ENCODE results near the gene TNRC6C.
"Not testable (repeated sequence)": the region's sequence is repeated elsewhere in the genome, so short reads cannot be mapped to it uniquely, and the experiment has no call there.

Gene TNRC6C

DNA sequence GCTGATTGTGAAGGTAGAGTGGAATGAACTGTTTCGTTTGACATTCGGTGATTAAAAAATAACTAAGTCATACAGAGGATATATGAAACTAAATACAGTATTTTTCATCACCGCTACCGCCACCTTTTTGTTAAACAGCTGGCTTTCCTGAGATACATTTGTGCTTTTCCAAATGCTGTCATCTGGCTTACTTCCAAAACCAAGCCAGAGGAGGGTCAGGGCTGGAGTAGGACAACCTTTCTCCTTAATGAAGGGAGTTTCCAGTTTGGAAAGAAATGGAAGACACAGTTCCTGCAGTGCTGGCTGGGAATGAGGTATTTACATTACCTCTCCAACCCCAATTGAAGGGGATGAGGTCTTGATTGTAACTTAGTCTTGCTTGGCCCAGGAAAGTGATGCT, 3.2 kb downstream of the TNRC6C start:
- DNase-seq (ENCODE audit: low read depth) = no peak

DNA sequence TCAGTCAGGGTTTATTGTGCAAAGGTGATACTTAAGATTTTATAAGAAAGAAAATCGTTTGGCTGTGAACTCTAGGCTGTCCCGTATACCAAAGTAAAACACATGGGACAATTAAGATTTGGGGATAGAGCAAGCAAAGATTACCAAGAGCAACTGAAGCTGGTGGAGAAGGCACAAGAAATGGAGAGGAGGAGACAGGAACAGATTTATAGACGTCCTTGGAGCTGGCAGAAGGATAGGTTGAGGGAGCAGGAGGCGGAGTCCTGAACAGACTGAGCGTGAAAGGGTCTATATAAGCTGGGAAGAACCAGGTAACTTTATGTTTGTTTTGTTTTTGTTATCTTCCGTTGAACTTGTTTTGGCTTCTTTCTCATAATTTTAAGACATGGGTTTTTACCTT, 3.8 kb downstream of the TNRC6C start:
- DNase-seq (ENCODE audit: low read depth) = no peak

DNA sequence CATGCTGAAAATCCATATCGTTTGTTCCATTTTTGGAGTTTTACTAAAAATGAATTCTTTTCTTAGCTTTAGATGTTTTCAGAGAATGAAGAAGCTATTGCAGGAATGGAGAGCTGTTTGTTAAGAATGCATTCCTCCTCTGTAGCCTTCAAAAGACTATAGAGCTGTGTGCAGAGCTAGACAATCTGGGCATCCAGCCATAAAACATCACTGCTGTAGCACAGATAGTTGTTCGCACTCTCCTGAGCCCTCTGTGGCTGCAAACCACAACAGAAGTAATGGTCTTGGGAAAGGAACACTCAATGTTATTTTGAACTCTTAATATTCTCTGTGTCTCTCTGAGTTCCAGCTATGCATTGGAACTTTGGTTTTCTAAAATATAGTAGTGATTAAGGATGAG, 4.9 kb downstream of the TNRC6C start:
- DNase-seq (ENCODE audit: low read depth) = no peak

DNA sequence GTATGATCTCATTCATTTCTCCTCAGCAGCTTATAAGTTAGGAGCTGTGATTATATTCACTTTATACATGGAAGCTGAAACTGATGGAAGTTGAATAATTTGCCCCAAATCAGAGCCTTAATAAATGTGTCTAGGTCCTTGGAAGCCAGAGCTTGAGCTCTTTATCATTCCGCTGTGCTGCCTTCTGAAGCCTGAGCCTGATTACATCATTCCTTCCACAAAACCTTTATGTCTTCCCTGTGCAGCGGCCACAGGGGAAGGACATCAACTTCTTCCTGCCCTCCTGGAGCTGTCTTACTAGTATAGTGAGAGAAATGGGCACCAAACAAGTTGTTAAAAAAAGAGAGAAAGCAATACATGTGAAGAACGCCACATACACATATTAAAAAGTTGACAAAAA, 6.8 kb downstream of the TNRC6C start:
- DNase-seq (ENCODE audit: low read depth) = no peak

DNA sequence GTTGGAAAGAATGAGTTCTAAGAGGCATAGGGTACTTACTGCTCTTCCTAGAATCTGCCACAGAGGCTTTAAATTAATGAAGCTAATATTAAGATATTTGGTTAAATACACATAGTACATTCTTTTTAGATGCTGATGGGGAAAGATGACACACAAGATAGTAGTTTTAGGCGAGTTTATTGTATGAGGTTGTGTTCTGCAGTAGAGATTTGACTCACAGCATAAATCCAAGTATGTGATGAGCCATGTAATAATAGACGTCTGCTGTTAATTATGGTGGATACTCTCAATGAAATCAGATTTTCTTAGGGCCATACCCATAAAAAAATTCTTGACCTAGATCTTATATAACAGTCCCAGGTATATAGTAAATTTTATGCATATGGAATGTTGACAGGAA, 8.0 kb downstream of the TNRC6C start:
- DNase-seq (ENCODE audit: low read depth) = no peak

DNA sequence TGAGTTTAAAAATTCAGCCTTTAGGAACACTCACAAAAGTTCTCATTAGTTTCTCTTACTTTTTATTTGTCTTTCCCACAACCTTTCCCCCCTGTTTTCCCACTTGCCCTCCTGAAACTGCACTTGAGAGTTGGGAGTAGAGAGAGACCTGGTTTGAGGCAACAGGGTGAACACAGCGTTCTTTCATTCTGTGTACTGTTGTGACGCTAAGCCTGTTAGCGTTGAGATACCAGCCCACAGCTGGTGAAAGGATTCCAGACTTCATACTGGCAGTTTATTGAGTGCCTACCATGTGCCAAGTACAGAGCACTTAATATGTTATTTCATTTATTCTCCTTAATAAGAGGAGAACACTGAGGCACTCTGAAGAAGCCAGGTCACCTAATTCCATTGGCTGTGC, 10.3 kb downstream of the TNRC6C start:
- DNase-seq (ENCODE audit: low read depth) = no peak

DNA sequence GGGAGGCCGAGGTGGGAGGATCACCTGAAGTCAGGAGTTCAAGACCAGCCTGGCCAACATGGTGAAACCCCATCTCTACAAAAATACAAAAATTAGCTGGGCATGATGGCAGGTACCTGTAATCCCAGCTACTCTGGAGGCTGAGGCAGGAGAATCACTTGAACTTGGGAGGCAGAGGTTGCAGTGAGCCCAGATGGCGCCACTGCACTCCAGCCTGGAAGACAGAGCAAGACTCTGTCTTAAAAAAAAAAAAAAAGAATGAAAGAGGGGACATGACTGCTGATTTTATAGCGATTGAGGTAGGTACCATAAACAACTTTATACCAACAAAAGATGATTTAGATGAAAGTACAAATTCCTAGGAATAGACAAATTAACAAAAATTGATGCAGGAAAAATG, 13.8 kb downstream of the TNRC6C start:
- not testable (repeated sequence) for DNase-seq (ENCODE audit: low read depth)

DNA sequence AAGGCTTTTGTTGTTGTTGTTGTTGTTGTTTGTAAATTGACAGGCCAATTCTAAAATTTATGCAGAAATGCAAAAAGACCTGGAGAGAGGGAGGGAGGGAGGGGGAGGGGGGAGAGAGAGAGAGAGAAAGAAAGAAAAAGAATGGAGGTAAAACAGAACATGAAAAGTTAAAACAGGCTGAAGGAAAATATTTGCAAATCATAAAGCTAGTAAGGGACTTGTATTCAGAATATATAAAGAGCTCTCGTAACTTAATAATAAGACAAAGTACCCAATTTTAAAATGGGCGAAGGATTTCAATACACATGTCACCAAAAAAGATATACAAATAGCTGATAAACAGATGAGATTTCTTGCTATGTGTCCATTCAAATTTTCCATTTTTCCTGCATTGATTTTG, 15.4 kb downstream of the TNRC6C start:
- no peak for DNase-seq (ENCODE audit: low read depth)

DNA sequence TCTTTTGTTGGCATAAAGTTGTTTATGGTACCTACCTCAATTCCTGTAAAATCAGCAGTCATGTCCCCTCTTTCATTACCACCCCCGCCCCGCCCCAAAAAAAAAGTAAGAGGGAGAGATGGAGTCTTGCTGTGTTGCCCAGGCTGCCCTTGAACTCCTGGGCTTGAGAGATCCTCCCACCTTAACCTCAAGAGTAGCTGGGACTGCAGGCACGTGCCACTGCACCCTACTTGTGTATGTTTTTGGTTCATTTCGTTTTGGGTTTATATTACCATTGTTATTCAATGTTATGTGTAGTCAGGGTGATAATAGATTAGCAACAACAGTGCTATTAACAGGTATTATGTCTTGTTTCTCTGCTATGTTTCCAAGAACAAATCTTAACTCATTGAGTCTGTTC, 15.9 kb downstream of the TNRC6C start:
- no peak for DNase-seq (ENCODE audit: low read depth)

DNA sequence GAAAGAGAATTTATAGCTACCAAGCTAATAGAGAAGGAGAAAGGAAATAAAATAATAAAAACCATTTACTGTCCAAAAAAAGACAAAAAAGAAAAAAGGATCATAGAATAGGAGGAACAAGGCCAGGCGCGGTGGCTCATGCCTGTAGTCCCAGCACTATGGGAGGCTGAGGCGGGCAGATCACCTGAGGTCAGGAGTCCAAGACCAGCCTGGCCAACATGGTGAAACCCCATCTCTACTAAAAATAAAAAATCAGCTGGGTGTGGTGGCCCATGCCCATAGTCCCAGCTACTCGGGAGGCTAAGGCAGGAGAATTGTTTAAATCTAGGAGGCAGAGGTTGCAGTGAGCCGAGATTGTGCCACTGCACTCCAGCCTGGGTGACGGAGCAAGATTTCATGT, 23.9 kb downstream of the TNRC6C start:
- DNase-seq (ENCODE audit: low read depth) = not testable (repeated sequence)

DNA sequence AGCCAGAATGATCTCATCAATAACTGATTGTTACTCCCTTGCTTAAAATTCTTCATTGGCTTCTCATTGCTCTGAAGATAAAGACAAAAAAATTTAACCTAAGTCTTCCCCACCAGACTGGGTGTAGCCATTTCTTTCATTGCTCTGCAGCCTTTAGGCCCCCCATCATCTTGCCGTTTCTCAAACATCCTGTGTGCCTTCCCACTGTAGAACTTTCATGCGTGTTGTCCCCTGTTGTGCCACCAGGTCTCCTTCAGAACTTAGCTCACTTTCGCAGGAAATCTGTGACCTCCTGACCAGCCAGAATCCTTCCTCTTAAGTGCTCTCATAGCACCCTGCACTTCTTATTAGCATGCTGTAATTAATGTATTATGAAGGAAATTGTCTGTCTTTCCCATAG, 31.8 kb downstream of the TNRC6C start:
- no peak for DNase-seq (ENCODE audit: low read depth)

DNA sequence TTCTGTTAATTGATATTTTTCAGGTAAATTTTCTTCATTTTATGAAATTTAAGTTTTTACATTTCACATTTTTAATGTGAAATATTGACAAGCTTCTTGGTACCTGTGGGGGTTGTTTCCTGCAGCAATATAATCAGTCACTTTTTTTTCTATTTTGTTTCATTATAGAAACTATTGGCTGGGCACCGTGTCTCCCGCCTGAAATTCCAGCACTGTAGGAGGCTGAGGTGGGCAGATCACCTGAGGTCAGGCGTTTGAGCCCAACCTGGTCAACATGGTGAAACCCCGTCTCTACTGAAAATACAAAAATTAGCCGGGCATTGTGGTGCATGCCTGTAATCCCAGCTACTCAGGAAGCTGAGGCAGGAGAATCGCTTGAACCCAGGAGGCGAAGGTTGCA, 35.2 kb downstream of the TNRC6C start:
- DNase-seq (ENCODE audit: low read depth) = not testable (repeated sequence)

DNA sequence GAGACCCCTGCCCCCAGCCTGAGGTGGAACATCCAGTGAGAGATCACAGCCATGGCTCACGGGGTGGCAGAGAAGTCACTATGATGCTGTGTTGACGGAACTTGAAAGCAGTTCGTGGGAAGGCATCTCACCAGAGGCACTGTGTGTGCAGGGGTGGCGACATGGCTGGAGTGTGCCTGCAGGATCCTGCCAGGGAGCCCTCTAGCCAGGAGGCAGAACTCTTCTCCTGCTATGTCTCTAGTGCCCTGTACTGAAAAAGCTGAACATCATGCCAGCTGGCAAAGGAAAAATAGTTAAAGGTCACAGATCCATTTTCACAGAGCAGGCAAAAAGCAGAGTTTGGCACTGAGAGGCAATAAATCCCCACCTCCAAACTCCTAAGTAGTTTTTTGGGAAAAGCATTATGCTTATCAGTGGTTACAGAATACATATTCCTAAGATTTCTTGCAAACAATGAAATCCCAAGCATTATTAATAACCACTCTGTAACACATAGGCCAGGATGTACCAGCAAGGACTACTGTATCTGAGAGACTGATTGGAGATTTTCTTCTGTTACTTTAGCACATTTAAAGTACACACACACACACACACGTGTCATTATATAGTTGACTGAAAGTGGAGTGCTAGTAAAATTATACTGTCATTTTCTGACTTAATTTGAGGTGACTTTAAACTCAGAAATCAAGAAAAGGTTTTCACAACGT, 36.8 kb downstream of the TNRC6C start:
- no peak for DNase-seq (ENCODE audit: low read depth)

DNA sequence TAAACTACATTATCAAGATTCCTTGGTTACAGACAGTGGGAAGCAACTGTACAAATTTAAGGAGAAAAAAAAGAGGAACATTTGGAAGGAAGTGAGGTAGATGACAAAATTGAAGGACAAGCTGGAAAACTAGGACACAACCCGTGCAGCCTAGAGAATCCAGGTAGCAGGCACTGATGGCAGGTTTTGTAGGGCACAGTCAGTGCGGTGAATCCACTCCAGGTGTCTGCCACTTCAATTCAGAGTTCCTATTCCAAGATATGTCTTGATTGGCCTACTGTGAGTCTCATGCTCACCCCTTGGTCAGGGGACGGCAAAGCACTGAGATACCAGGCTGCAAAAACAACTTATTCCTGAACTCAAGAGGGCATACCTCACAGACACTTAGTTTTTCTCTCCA, 37.8 kb downstream of the TNRC6C start:
- no peak for DNase-seq (ENCODE audit: low read depth)

DNA sequence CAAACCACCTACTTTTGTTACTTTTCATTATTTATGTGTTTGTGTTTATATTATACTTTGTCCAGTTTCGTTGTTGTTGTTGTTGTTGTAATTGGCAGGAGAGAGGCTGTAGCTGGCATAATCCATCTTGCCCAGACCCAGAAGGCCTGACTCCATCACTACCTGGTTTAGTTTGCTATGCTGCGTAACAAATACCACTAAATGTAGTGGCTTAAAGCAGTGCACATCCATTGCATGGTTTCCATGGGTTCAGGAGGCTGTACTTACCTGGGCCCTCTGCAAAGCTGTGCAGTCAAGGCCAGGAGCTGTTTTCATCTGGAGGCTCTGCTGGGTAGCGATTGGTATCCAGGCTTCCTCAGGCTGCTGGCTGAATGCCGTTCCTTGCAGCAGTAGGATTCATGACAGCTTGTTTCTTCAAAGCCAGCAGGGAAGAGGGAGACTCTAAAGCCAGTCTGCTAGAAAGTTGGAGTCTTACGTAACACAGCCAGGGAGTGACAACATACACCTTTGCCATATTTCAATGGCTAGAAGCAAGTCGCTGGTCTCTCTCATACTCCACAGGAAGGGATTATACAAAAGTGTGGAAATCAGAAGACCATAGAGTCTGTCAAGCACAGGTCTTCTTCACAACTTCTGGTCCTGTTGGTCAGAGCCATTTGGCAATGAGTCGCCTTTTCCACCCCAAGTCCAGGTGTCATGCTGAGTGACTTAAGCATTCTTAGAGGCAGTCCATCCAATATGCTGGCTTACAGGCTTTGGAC, 41.1 kb downstream of the TNRC6C start:
- no peak for DNase-seq (ENCODE audit: low read depth)

DNA sequence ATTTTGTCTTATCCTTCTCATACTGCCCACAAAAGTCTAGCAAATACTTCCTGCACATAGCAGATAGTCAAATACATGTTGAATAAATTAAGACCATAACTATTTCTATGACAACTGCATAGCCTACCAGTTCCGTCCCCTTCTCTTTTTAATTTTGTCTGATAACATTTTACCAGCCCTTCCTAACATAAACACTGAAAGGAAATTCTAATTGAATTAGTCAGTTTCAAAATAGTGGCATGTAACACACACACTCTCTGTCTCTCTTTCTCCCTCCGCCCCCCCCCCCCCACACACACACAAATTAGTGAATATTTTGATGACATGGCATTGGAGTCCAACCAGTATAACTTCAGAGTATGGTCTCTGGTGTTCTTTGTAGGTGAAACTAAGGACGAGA, 41.8 kb downstream of the TNRC6C start:
- no peak for DNase-seq (ENCODE audit: low read depth)

DNA sequence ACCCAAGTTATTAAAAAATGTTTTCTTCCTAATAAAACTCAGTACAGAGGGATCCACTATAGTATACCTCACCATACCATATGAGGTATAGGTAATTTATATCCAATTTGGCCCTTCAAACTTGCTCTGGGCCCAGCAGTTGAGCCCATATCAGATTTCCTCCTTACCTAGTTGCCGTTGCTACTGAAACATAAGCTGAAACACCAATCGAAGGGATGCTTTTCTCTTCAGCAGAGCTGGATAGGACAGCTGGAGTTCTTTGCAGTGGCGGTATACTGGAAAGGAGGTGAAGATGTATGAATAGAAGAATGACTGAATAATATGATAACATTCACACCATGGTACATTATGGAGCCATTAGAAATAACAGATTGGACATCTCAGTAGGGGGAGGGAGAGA, 42.7 kb downstream of the TNRC6C start:
- no peak for DNase-seq (ENCODE audit: low read depth)

DNA sequence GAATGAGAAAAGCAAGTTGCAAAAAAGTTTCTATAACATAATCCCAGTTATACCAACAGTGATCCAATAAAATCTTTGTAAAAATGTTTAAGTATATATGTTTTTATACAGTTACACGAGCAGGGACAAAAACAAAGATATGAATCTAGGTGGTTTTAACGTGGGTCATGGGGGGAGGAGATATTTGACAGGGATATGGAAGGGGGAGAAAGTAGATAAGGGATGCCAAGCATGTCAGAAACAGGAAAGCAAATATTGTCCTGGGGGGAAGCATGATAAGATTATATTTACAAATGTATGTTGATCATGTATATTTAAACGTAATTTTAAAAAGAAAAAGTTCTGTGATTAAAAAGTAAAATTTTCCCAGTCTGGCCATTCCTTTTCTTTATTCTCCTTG, 43.1 kb downstream of the TNRC6C start:
- DNase-seq (ENCODE audit: low read depth) = no peak

DNA sequence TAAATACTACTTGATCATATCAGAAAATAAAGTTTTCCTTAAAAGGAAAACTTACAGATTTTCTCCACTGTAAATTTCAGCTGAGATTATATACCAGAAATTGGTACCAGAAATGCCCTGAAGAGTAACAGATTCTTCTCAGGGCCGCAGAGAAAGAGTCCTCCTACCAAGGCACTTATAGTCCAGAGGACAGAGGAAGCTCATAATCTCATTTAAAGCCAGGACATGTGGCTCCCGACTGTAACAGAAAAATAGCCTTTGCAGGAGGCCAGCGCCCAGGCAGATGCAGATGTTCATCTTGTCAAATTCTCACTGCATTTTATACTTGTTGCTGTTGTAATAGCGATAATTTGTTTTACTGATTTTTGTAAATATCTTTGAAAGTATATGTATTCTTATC, 43.7 kb downstream of the TNRC6C start:
- no peak for DNase-seq (ENCODE audit: low read depth)

DNA sequence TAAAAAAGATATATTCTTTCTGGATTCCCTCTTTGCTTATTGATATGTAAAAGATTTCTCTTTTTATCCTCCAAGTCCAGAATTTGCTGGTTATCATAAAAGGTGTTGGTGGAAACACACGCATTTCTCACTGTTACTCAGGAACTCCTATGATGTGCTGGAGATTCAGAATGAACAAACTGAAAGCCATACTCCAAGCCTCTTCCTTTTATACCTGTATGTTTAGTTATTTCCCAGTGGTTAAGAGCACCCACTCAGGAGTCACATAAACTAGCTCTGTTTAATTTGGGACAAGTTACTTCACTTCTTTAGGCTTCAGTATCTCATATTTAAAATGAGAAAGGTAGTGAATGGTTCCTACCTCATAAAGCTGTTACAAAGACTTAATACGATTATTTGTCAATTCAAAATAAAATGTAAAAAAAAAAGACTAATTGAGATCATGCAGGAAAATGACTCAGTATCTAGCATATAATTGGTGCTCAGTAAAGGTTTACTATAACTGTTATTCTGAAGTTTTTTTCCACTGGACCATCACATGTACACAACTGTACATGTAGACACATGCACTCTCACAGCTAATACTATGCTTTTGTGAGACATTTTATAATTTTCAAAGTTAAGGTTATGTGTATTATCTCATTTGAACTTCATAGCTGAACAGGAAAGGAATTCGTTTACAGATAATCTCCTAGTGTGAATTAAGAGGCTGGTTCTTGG, 47.1 kb downstream of the TNRC6C start:
- no peak for DNase-seq (ENCODE audit: low read depth)

DNA sequence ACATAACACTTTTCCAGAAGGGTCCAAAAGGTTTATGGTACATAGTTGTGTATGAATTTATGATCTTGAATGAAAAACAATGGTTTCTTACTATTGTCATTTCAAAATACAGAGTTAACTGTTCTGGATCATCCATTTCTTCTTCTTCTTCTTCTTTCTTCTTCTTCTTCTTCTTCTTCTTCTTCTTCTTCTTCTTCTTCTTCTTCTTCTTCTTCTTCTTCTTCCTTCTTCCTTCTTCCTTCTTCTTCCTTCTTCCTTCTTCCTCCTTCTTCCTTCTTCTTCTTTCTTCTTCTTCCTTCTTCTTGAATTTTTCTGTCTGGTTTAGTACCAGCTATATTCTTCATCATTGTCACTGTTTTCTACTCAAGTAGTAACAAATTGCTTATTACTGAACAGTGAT, 47.8 kb downstream of the TNRC6C start:
- no peak for DNase-seq (ENCODE audit: low read depth)

DNA sequence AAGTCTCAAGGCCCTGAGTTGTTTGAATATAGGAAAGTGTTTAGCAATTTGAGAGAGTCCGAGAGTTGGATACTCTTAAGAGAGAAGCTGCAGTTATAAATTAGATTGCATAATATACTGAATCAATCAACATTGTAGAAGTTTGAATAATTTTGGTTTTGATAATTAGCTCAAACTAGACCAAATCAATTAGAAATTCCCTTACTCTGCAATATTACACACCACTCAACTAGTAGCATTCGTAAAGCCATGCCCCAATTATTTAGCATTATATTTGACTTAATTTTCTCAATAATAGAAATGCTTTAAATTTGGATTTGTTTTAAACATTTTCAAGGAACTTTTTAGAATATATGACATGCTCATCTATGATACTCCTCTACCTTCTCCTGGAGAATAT, 49.1 kb downstream of the TNRC6C start:
- no peak for DNase-seq (ENCODE audit: low read depth)

DNA sequence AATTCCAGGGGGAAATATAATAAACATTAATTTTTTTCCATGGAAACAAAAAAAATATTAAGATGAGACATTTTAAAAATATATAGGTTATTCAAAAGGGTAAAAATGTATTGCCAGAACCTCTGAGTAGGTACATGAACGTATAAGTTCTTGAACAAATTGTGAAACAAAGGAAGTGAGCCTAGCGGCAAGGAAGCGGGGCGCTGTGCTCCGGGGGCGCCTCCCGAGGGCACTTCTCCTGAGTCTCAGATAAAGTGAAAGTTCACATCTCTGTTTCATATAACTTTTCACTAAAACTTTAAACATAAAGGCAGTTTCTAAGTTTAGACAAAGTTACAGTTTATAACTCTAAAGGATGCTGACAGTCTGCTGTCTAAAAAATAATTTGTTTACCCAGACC, 52.3 kb downstream of the TNRC6C start:
- DNase-seq (ENCODE audit: low read depth) = no peak
